ENCODE data around the gene GMPPA. TPM values are rescaled to one million over a fixed set of nuclear protein-coding genes. Genes with fewer than 3 reads are reported as not detected.

GMPPA gene
- total and polyA plus RNA-seq, 9 of the 15 experiments (the other 6 are each of a cell fraction or from before 2014, with no cell fraction given), result 7.0 to 101 (median 66.7) TPM

- no peak for TF ChIP-seq E2F5 (CRISPR knock-in tag; IDR thresholded peaks at IDR 0.05)
- TF ChIP-seq ARHGAP35 (IDR thresholded peaks at IDR 0.05; ENCODE audit: partially characterized antibody), result no peak
- TF ChIP-seq POLR2A (conservative IDR thresholded peaks at IDR 0.05), result no peak
- 0 out of 2 replicates have a peak, but pooled peaks have one; percentile 21 for TF ChIP-seq RBM14 (IDR thresholded peaks at IDR 0.05; ENCODE audit: borderline replicate concordance, insufficient read depth, low read depth, low read length)
- peak; percentile 81; the same call in 1 of the 2 replicates for TF ChIP-seq KAT7 (CRISPR knock-in tag; IDR thresholded peaks at IDR 0.05; ENCODE audit: borderline replicate concordance)
- peak; percentile 39; the same call in 1 of the 2 replicates for TF ChIP-seq DEAF1 (CRISPR knock-in tag; IDR thresholded peaks at IDR 0.05)
- TF ChIP-seq KDM2B (CRISPR knock-in tag; IDR thresholded peaks at IDR 0.05), result no peak
- TF ChIP-seq PML (IDR thresholded peaks at IDR 0.05; ENCODE audit: low read length), result peak; percentile 87
- peak; percentile 33; the same call in 1 of the 2 replicates for TF ChIP-seq MEF2A (IDR thresholded peaks at IDR 0.05; ENCODE audit: control insufficient read depth, low read depth, low read length)
- no peak for TF ChIP-seq ZNF324 (CRISPR knock-in tag; IDR thresholded peaks at IDR 0.05)
- peak; percentile 94 to 97 for TF ChIP-seq MAZ (CRISPR knock-in tag; conservative IDR thresholded peaks at IDR 0.05 in 1 of 2, IDR thresholded peaks at IDR 0.05 in 1 of 2)
- peak; percentile 94 for TF ChIP-seq CBFA2T2 (conservative IDR thresholded peaks at IDR 0.05)
- no peak for TF ChIP-seq THAP12 (CRISPR knock-in tag; IDR thresholded peaks at IDR 0.05)
- TF ChIP-seq NBN (IDR thresholded peaks at IDR 0.05; ENCODE audit: low read depth), result peak; percentile 83
- peak; percentile 96 for TF ChIP-seq MAX (CRISPR knock-in tag; IDR thresholded peaks at IDR 0.05)
- peak; percentile 89 for TF ChIP-seq ZBTB9 (CRISPR knock-in tag; IDR thresholded peaks at IDR 0.05)
- TF ChIP-seq SMARCA4 (IDR thresholded peaks at IDR 0.05), result peak; percentile 92
- TF ChIP-seq IFI16 (CRISPR knock-in tag; IDR thresholded peaks at IDR 0.05), result no peak
- peak; percentile 80; the same call in 1 of the 2 replicates for TF ChIP-seq ZNF197 (CRISPR knock-in tag; IDR thresholded peaks at IDR 0.05; ENCODE audit: low read depth)
- no peak for TF ChIP-seq ZNF79 (CRISPR knock-in tag; IDR thresholded peaks at IDR 0.05; ENCODE audit: low read depth)
- TF ChIP-seq MYC (IDR thresholded peaks at IDR 0.05; ENCODE audit: low read depth, low read length), result peak; percentile 98
- no peak; the same call in 1 of the 2 replicates for TF ChIP-seq MYC (CRISPR knock-in tag; IDR thresholded peaks at IDR 0.05; ENCODE audit: borderline replicate concordance, low read depth)
- TF ChIP-seq BRD9 (IDR thresholded peaks at IDR 0.05; ENCODE audit: low read depth, partially characterized antibody), result no peak
- TF ChIP-seq ZNF583 (CRISPR knock-in tag; IDR thresholded peaks at IDR 0.05), result peak; percentile 61; the same call in 1 of the 2 replicates
Measured at GRCh38 chr2:219514196-219514761, 15.6 kb downstream of the GMPPA start, which contains the start of gene ASIC4 (continued).

Measured in K562 (cell line).